CD14-positive monocyte (primary cell): ENCODE measurements around the gene TNFRSF19. TPM values are rescaled to one million over a fixed set of nuclear protein-coding genes. Genes with fewer than 3 reads are reported as not detected.

Experiments
- DNase-seq, 3 donors: peaks; one replicate each; pipeline ENCODE4 v3.0.0-alpha.2; 2011 to 2022
- H2AFZ ChIP-seq: 2 replicates; pipeline ENCODE4 v1.6.0; 2012; ENCODE audit warnings: mild to moderate bottlenecking, low read depth, low read length, inconsistent platforms; ENCODE audit not compliant: insufficient read depth, poor library complexity, severe bottlenecking
- H3K27ac ChIP-seq, 2 donors: 1 replicate in 1 of 2; 2 replicates in 1 of 2; pipeline ENCODE4 v1.5.1; 2012 to 2013; ENCODE audit warnings: low read length in 2 of 2, control low read depth in 1 of 2, inconsistent platforms in 1 of 2, low read depth in 1 of 2, mild to moderate bottlenecking in 1 of 2
- H3K27me3 ChIP-seq, 2 donors: one replicate each; pipeline versions ENCODE4 v1.6.0 to v1.6.1; 2011 to 2013; ENCODE audit warnings: low read length in 2 of 2; ENCODE audit not compliant: control insufficient read depth in 2 of 2, insufficient read depth in 2 of 2
- H3K36me3 ChIP-seq, 2 donors: replicated peaks in 1 of 2; 1 replicate in 1 of 2; 2 replicates in 1 of 2; pipeline versions ENCODE4 v1.5.1 to v1.6.1; 2012 to 2013; ENCODE audit warnings: low read length in 2 of 2, control low read depth in 1 of 2, inconsistent platforms in 1 of 2, mild to moderate bottlenecking in 1 of 2; ENCODE audit not compliant: insufficient read depth in 2 of 2, control insufficient read depth in 1 of 2
- H3K4me1 ChIP-seq, 2 donors: 1 replicate in 1 of 2; 2 replicates in 1 of 2; pipeline versions ENCODE4 v1.5.1 to v1.6.1; 2012 to 2013; ENCODE audit warnings: low read length in 2 of 2, control low read depth in 1 of 2, inconsistent platforms in 1 of 2, mild to moderate bottlenecking in 1 of 2, moderate library complexity in 1 of 2; ENCODE audit not compliant: insufficient read depth in 2 of 2, control insufficient read depth in 1 of 2
- H3K4me2 ChIP-seq: replicated peaks from 2 replicates; pipeline ENCODE3; 2012; ENCODE audit warnings: low read length, moderate library complexity, mild to moderate bottlenecking; ENCODE audit not compliant: poor library complexity, severe bottlenecking; ENCODE audit errors: extremely low read depth
- H3K4me3 ChIP-seq, 3 experiments: fragments of 200-600 bp in 1 of 3; sonication (generic) in 1 of 3; replicated peaks in 1 of 3; 1 replicate in 2 of 3; 2 replicates in 1 of 3; pipeline ENCODE4 v1.5.1; 2011 to 2013; ENCODE audit warnings: low read length in 3 of 3, mild to moderate bottlenecking in 3 of 3, control low read depth in 2 of 3, low read depth in 2 of 3, inconsistent platforms in 1 of 3, moderate library complexity in 1 of 3
- H3K79me2 ChIP-seq: 2 replicates; pipeline ENCODE4 v1.6.0; 2012; ENCODE audit warnings: mild to moderate bottlenecking, control low read depth, inconsistent platforms, low read length, moderate library complexity; ENCODE audit not compliant: insufficient read depth
- H3K9ac ChIP-seq: 2 replicates; pipeline ENCODE4 v1.6.0; 2017; ENCODE audit warnings: low read length, mild to moderate bottlenecking; ENCODE audit not compliant: insufficient read depth, poor library complexity, severe bottlenecking
- H3K9me3 ChIP-seq, 2 donors: replicated peaks in 1 of 2; 1 replicate in 1 of 2; 2 replicates in 1 of 2; pipeline versions ENCODE4 v1.5.1 to v1.6.1; 2012 to 2013; ENCODE audit warnings: low read length in 2 of 2, control low read depth in 1 of 2; ENCODE audit not compliant: control insufficient read depth in 1 of 2, insufficient read depth in 1 of 2
- H4K20me1 ChIP-seq: 2 replicates; pipeline ENCODE4 v1.6.0; 2012; ENCODE audit warnings: mild to moderate bottlenecking, low read length, control low read depth, moderate library complexity; ENCODE audit not compliant: insufficient read depth
- H3K27ac Mint-ChIP-seq, 7 donors: one replicate each; pipeline ENCODE4 v1.8.0; 2020; ENCODE audit warnings: mild to moderate bottlenecking in 7 of 7, mixed read lengths in 7 of 7, moderate library complexity in 6 of 7, inconsistent platforms in 2 of 7
- H3K27me3 Mint-ChIP-seq, 3 donors: one replicate each; pipeline ENCODE4 v1.8.0; 2021 to 2022; ENCODE audit warnings: low read depth in 3 of 3, mild to moderate bottlenecking in 3 of 3, mixed read lengths in 3 of 3, moderate library complexity in 3 of 3, inconsistent platforms in 1 of 3
- H3K36me3 Mint-ChIP-seq, 2 donors: one replicate each; pipeline ENCODE4 v1.8.0; 2020; ENCODE audit warnings: mixed read lengths in 2 of 2, inconsistent platforms in 1 of 2, mild to moderate bottlenecking in 1 of 2
- H3K4me1 Mint-ChIP-seq: one replicate; pipeline ENCODE4 v1.8.0; 2020; ENCODE audit warnings: mild to moderate bottlenecking, mixed read lengths
- H3K4me3 Mint-ChIP-seq, 2 donors: one replicate each; pipeline ENCODE4 v1.8.0; 2020; ENCODE audit warnings: mild to moderate bottlenecking in 2 of 2, mixed read lengths in 2 of 2, moderate library complexity in 1 of 2
- H3K9me3 Mint-ChIP-seq, 7 donors: one replicate each; pipeline ENCODE4 v1.8.0; 2020 to 2022; ENCODE audit warnings: mixed read lengths in 7 of 7, mild to moderate bottlenecking in 6 of 7, moderate library complexity in 6 of 7, inconsistent platforms in 2 of 7
- CTCF ChIP-seq: fragments of 200-600 bp; IDR thresholded peaks from one replicate; pipeline ENCODE4 v1.8.0; 2022; ENCODE audit warnings: antibody characterized with exemption, mild to moderate bottlenecking
- WGBS: methylation state at CpG from one replicate; pipeline ENCODE4 v1.1.5; 2013; ENCODE audit warnings: missing lambda C conversion rate; ENCODE audit not compliant: insufficient coverage; 5-methylcytosine and 5-hydroxymethylcytosine counted together
- intact Hi-C, 2 donors: fragments of 100-400 bp; cut with micrococcal nuclease; formaldehyde crosslinking; loops; one replicate each; pipeline versions ENCODE4 v1.15.0 to v1.15.1; 2023
- polyA plus RNA-seq, 3 donors: library from polyadenylated mRNA; depleted of rRNA in 1 of 3; unstranded in 2 of 3; stranded (reverse) in 1 of 3; fragments of 300-500 nt in 2 of 3; fragments of >200 nt in 1 of 3; fragmentation: Illumina TruSeq in 2 of 3; gene quantifications; 1 replicate in 2 of 3; 2 replicates in 1 of 3; pipeline ENCODE4 v1.2.3, GENCODE V29; 2012 to 2021

Gene TNFRSF19
- polyA plus RNA-seq, 3 donors: 0.11 TPM; not detected in 2

- WGBS: no CpG with 5 or more reads among the region's 4 CpGs
- H3K27ac Mint-ChIP-seq: no peak overlapping the region
- no peaks in the 10 kb centered on the region for H3K27me3 Mint-ChIP-seq
- Histone ChIP-seq H3K9ac (no peak overlapping the region), H3K4me3 (no peak overlapping the region), H3K27me3 (no peaks in the 10 kb centered on the region), H2AFZ (no peak overlapping the region), H4K20me1 (no peaks in the 10 kb centered on the region), H3K36me3 (no peaks in the 10 kb centered on the region), H3K79me2 (no peaks in the 10 kb centered on the region), H3K9me3 (peaks cover 0 to 7% of the 10 kb centered on the region in 2 donors), H3K27ac (no peak overlapping the region), H3K4me2 (no peak overlapping the region), H3K4me1 (no peaks in the 10 kb centered on the region)
- H3K9me3 Mint-ChIP-seq: peaks cover 9 to 15% (median 12%) of the 10 kb centered on the region in 7 donors
- DNase-seq: no peak
- H3K4me1 Mint-ChIP-seq: peaks cover 15% of the 10 kb centered on the region
- TF ChIP-seq CTCF: no peak
- no peaks in the 10 kb centered on the region for H3K36me3 Mint-ChIP-seq
- H3K4me3 Mint-ChIP-seq: no peak overlapping the region
- intact Hi-C loops: no loop called here
Measured at GRCh38 chr13:23642110-23642509, 71.9 kb downstream of the TNFRSF19 start.

GRCh38 chr13:23643338-23644125, 73.3 kb downstream of the TNFRSF19 start:
- intact Hi-C loops: no loop called here
- WGBS: 95% methylated on average over 3 of the region's 4 CpGs

More at GRCh38 chr13:23643338-23644125, 73.3 kb downstream of the TNFRSF19 start:
- no peak overlapping the region for H3K4me2 ChIP-seq
- no peaks in the 10 kb centered on the region for H3K36me3 ChIP-seq
- no peak overlapping the region for H3K4me3 Mint-ChIP-seq
- H3K4me1 ChIP-seq: no peaks in the 10 kb centered on the region
- peaks cover 11 to 15% (median 12%) of the 10 kb centered on the region in 7 donors for H3K9me3 Mint-ChIP-seq
- no peak overlapping the region for H3K4me3 ChIP-seq
- no peak for TF ChIP-seq CTCF
- no peak overlapping the region for H3K27ac ChIP-seq
- H3K9me3 ChIP-seq: peaks cover 0 to 7% of the 10 kb centered on the region in 2 donors
- H2AFZ ChIP-seq: no peak overlapping the region
- H3K36me3 Mint-ChIP-seq: no peaks in the 10 kb centered on the region
- no peaks in the 10 kb centered on the region for H4K20me1 ChIP-seq
- H3K27me3 ChIP-seq: no peaks in the 10 kb centered on the region
- no peak overlapping the region for H3K27ac Mint-ChIP-seq
- H3K4me1 Mint-ChIP-seq: peaks cover 5% of the 10 kb centered on the region
- H3K27me3 Mint-ChIP-seq: no peaks in the 10 kb centered on the region
- no peaks in the 10 kb centered on the region for H3K79me2 ChIP-seq
- DNase-seq: no peak
- H3K9ac ChIP-seq: no peak overlapping the region
